HG02938 (cell line): Measurements from ENCODE around the gene COPS9.

ENCODE experiments used
- ATAC-seq: cut with Tn5 transposase; IDR thresholded peaks from one replicate; pipeline ENCODE4 v1.9.1; 2021; ENCODE audit warnings: mild to moderate bottlenecking, moderate library complexity; ENCODE audit not compliant: unreplicated experiment

The COPS9 gene

DNA sequence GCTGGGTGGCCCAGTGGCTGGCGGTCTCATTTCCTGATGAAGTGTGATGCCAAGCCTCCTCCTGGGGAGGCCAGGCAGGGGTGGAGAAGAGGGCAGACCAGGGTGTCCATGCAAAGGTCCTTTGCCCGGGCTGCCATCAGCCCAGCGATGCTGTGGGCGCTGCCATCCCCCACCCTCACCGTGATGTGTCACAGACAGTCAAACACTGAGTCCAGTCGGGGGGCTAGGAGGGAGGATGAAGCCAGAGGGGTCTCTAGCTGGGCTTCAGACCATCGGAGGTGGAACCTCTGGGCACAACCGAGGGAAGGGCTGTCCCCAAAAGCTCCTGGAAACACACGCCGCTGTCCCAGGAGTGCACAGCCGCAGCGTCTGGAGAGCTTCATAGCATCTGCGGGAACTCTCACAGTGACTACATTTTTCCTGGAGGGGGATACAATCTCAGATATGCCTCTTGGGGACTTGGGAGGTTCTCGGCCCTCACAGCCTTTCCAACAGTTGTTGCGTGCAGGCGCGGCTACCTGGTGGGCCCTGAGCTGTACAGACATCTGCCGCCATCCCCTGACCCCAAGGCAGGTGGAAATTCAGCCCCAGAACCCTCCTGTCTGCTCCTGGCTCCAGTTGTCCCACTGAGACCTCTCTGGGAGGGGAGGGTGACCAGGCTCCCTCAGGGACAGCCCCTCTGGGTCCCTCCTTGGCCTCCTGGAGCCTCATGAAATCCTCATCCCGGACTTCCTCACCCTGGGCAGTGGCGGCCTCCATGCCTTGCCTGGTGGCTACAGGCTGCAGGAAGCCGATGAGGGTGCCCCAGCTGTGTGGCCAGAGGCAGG lies 30.9 kb upstream of the COPS9 start:
- no peak for ATAC-seq

DNA sequence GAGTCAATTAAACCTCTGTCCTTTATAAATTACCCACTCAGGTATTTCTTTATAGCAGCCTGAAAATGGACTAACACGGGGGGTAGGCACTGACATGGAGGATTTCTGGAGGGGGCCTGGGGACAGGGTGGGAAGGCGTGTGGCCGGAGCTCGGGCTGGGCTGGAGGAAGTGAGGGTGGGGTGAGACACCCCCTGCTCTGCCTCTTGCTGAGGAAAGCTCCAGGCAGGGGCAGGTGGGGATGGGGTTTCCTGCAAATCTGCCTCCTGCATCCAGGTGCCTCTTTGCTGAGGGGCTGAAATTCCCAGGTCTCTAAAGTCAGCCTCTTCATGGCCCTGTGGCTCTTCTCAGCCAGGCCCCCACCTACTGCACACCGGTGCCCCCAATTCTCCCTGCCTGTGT lies 30.1 kb upstream of the COPS9 start:
- no peak for ATAC-seq

- ATAC-seq = no peak
These were observed 29.6 kb upstream of the COPS9 start for GRCh38 chr2:240165661-240166060.

GRCh38 chr2:240165034-240165433 lies 28.9 kb upstream of the COPS9 start:
- no peak for ATAC-seq

- no peak for ATAC-seq
These were observed 28.5 kb upstream of the COPS9 start for GRCh38 chr2:240164586-240164985.

DNA sequence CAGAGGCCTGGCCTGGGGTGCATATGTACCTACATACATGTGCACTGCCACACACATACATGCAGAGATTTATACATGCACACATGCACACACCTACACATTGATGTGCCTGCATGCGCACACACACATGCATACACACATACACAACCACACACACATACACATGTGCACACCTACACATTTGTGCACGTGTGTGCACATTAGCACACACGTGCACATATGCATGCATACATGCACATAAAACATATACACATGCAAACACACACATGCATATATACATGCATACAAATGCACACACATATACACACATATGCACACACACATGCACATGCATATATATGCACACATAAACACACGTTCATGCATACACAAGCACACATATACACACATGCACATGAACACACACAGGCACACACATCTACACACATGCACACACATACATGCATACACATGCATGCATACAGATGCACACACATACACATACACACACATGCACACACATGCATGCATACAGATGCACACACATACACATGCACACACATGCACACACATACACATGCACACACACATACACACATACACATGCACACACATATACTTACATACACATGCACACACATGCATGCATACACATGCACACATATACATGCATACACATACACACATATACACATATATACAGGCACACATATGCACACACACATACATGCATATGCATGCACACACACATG lies 27.9 kb upstream of the COPS9 start:
- ATAC-seq = no peak

GRCh38 chr2:240162939-240163714 lies 27.0 kb upstream of the COPS9 start:
- ATAC-seq = no peak

GRCh38 chr2:240162531-240162930 lies 26.4 kb upstream of the COPS9 start:
- ATAC-seq = no peak

DNA sequence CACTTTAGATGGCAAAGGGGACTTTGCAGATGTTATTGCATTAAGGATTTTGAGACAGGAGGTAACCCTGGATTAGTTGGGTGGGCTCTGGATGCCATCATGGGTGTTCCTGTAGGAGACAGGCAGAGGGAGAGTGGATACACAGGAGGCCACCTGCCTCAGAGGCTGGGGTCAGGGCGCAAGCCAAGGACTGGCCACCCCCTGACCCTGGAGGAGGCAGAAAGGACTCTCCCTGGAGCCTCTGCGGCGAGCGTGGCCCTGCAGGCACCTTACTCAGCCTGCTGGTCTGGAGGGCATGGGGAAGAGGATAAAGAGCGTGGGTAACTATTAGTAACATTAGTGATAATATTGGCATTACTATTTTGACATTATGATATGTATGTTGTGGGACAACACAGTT lies 25.9 kb upstream of the COPS9 start:
- no peak for ATAC-seq

DNA sequence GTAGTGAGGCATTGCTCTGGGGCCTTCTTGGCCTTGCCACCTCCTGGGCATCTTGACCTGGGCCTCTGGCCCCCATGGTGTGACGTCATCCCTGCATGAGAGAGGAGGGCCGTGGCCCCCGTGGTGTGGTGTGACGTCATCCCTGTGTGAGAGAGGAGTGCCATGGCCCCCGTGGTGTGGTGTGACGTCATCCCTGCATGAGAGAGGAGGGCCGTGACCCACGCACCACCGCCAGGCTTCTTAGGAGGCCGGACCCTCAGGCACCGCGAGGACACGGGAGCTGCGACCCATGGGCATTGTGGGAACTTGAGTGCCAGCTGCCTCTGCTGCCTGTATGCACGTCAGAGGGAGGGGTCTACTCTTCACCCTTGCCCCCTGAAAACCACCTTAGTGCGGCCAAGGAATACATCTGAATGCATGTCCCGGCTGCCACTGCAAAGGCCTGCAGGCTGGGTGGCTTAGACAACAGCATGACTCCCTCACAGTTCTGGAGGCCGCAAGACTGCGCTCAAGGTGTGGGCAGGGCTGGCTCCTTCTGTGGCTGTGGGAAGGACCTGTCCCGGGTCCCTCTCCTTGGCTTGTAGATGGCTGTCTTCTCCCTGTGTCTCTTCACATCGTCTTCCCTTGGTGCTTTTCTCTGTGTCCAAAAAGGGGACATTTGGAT lies 25.1 kb upstream of the COPS9 start:
- no peak for ATAC-seq

DNA sequence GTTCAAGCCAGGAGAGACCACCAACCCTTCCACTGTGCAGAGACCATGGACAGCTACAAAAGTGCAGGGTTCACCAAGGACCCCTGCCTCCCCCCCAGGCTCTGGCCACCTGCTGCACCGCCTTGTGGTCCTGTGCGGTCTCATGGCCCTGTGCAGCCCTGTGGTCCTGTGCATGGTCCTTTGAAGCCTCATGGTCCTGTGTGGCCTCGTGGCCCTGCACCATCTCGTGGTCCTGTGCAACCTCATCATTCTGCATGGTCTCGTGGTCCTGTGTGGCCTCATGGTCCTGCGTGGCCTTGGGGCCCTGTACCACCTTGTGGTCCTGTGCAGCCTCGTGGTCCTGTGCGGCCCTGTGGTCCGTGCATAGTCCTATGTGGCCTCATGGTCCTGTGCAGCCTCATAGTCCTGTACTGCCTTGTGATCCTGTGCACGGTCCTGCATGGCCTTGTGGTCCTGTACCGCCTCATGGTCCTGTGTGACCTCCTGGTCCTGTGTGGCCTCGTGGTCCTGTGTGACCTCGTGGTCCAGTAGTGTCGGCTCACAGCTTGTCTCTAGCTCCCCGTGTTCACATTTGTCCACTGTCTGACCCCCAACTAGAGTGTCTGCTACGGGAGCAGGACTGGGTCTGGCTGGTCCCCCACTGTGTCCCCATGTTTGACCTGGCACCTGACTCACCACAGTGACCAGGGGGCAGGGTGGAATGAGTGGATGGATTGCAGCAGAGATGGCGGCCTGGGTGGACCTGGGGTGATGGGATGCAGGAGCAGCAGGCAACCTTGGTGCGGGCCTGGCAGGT lies 24.4 kb upstream of the COPS9 start:
- ATAC-seq = no peak

GRCh38 chr2:240159251-240159839 lies 23.2 kb upstream of the COPS9 start:
- ATAC-seq = no peak

- no peak for ATAC-seq
These were observed 21.0 kb upstream of the COPS9 start for GRCh38 chr2:240157147-240157470.

GRCh38 chr2:240156435-240157146 lies 20.5 kb upstream of the COPS9 start:
- no peak for ATAC-seq

GRCh38 chr2:240155745-240156390 lies 19.8 kb upstream of the COPS9 start:
- no peak for ATAC-seq

DNA sequence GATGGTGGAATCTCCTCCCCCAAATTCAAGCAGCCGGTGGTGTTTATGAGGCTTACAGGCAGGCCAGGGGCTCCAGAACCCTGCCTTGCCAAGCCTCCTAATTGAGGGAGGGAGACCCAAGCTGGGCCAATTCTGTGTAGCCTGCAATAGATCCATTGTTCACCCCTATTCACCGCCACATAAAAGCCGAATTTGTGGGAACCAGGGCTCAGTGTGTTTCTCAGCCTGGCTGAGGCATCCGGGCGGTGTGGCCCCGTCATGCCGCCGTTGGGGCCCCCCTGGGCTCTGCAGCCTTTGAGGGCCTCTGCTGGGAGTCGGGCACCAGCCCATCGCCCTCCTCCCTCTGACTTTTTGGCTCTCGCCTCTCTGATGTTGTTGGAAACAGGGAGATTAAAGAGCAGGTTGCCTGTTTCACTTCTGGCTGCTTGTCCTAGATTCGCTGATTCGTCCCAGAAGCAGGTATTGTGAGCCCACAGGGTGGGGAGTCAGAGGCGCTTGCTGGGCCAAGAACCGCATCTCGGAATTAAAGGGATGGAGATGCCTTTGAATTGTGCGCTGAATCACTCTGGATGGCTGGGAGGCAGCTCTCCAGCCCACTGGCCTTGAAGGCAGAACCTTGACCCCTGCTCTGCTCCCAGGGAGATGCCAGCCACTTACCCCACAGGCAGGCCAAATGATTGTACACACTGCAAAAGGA lies 19.1 kb upstream of the COPS9 start:
- no peak for ATAC-seq

- ATAC-seq = no peak
These were observed 18.5 kb upstream of the COPS9 start for GRCh38 chr2:240154606-240155005.

DNA sequence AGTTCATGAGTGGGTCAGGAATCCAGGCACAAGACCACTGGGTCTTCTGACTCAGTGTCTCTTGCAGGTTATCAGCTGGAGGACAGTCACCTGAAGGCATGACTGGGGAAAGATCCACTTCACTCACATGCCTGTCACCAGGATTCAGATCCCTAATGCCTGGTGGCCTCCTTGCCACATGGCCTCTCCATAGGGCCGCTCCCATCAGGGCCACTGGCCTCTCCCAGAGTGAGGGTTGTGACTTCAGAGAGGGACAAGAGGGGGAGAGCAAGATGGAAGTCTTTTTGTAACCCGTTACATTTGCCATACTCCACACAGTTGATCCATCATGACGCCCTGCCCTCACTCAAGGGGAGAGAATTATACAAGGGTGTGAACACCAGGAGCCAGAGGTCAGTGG lies 17.3 kb upstream of the COPS9 start:
- no peak for ATAC-seq
